A549 (cell line): ENCODE data around the gene SIGLEC1. TPM values are rescaled to one million over a fixed set of nuclear protein-coding genes. Genes with fewer than 3 reads are reported as not detected.
A peak's percentile ranks its signal among the peaks of the same experiment; 100 is the strongest.

ENCODE experiments used
- ATAC-seq, 2 experiments: fragments of 200-7000 bp in 1 of 2; fragments of >200 bp in 1 of 2; cut with Nextera tagmentation in 1 of 2; cut with Tn5 transposase in 1 of 2; 3 replicates each; pipeline versions ENCODE4 v1.8.0 to v1.9.1; 2018 to 2020; ENCODE audit warnings: mild to moderate bottlenecking in 1 of 2, moderate library complexity in 1 of 2
- CTCF ChIA-PET: fragments of 300-600 bp; sonication (Branson Sonifier 250); formaldehyde crosslinking; extraction: SDS; loops from one replicate; lab custom pipeline; 2021; ENCODE audit warnings: antibody characterized with exemption, inconsistent platforms; lab: Yijun Ruan, JAX
- POLR2A ChIA-PET: fragments of 350-600 bp; formaldehyde crosslinking; extraction: SDS; loops from one replicate; lab custom pipeline; 2021; ENCODE audit warnings: antibody characterized with exemption, inconsistent platforms; lab: Yijun Ruan, JAX
- DNase-seq, 2 experiments: peaks; one replicate each; pipeline versions ENCODE4 v3.0.0 to v3.0.0-alpha.2; 2011 to 2016; ENCODE audit warnings: low read depth in 1 of 2, low spot score in 1 of 2
- FAIRE-seq: peaks from 2 replicates; lab custom pipeline; 2011; peaks lifted over from hg19 to GRCh38; lab: Jason Lieb, UNC
- H3K27ac ChIP-seq, 2 experiments: fragments of >200 bp; sonication (Bioruptor Twin); formaldehyde crosslinking; 3 replicates each; pipeline ENCODE4 v1.5.1; 2016 to 2017
- H3K4me1 ChIP-seq: fragments of >200 bp; sonication (Bioruptor Twin); formaldehyde crosslinking; 3 replicates; pipeline ENCODE4 v1.6.1; 2016
- H3K4me2 ChIP-seq: fragments of >200 bp; sonication (Bioruptor Twin); formaldehyde crosslinking; 3 replicates; pipeline ENCODE4 v1.6.1; 2016
- H3K4me3 ChIP-seq: fragments of >200 bp; sonication (Bioruptor Twin); formaldehyde crosslinking; 3 replicates; pipeline ENCODE4 v1.5.1; 2016
- H3K9me3 ChIP-seq: fragments of >200 bp; sonication (Bioruptor Twin); formaldehyde crosslinking; 3 replicates; pipeline ENCODE4 v1.6.1; 2016
- ATOH8 ChIP-seq: fragments of 250-450 bp; sonication (Bioruptor Pico); IDR thresholded peaks from 2 replicates; pipeline ENCODE4 v1.5.0; 2020; ENCODE audit warnings: low read depth, mild to moderate bottlenecking, moderate library complexity
- CBX2 ChIP-seq: fragments of 200-600 bp; sonication (generic); IDR thresholded peaks from 2 replicates; pipeline ENCODE4 v1.6.1; 2016; ENCODE audit warnings: low read depth, mild to moderate bottlenecking, borderline replicate concordance
- CBX8 ChIP-seq: fragments of 200-600 bp; sonication (generic); IDR thresholded peaks from 2 replicates; pipeline ENCODE4 v1.6.1; 2016
- CHD2 ChIP-seq: fragments of 150-350 bp; IDR thresholded peaks from 2 replicates; pipeline ENCODE4 v1.6.1; 2014; ENCODE audit warnings: low read length; ENCODE audit not compliant: partially characterized antibody
- CHD4 ChIP-seq: fragments of 200-600 bp; sonication (generic); IDR thresholded peaks from 2 replicates; pipeline ENCODE4 v1.6.1; 2016; ENCODE audit warnings: antibody characterized with exemption, mild to moderate bottlenecking, borderline replicate concordance
- CTCF ChIP-seq: fragments of >200 bp; sonication (Bioruptor Twin); formaldehyde crosslinking; IDR thresholded peaks from 3 replicates; pipeline ENCODE4 v1.5.1; 2016
- ELK1 ChIP-seq: fragments of 150-350 bp; IDR thresholded peaks from 2 replicates; pipeline ENCODE4 v1.6.1; 2014; ENCODE audit warnings: low read depth, mild to moderate bottlenecking, low read length
- FOSL2 ChIP-seq, 2 experiments: fragments of 450-650 bp in 1 of 2; fragments of >200 bp in 1 of 2; sonication (Bioruptor Twin) in 1 of 2; formaldehyde crosslinking; IDR thresholded peaks; 2 replicates each; pipeline versions ENCODE4 v1.5.0 to v1.6.1; 2016 to 2020; ENCODE audit warnings: mild to moderate bottlenecking in 1 of 2, moderate library complexity in 1 of 2
- HDAC2 ChIP-seq: fragments of 200-600 bp; sonication (generic); IDR thresholded peaks from 2 replicates; pipeline ENCODE4 v1.6.1; 2016
- HMGXB4 ChIP-seq: fragments of 250-450 bp; sonication (Bioruptor Pico); IDR thresholded peaks from 2 replicates; pipeline ENCODE4 v1.5.0; 2021; ENCODE audit warnings: mild to moderate bottlenecking, moderate library complexity, borderline replicate concordance
- HOXB13 ChIP-seq: fragments of 250-450 bp; sonication (Bioruptor Pico); IDR thresholded peaks from 2 replicates; pipeline ENCODE4 v1.5.0; 2020; ENCODE audit warnings: low read depth, mild to moderate bottlenecking, moderate library complexity
- HOXB5 ChIP-seq: fragments of 250-450 bp; sonication (Bioruptor Pico); IDR thresholded peaks from 2 replicates; pipeline ENCODE4 v1.5.0; 2020; ENCODE audit warnings: mild to moderate bottlenecking, moderate library complexity
- JUNB ChIP-seq: fragments of >200 bp; sonication (Bioruptor Twin); formaldehyde crosslinking; IDR thresholded peaks from 2 replicates; pipeline ENCODE4 v1.6.1; 2016
- MAFK ChIP-seq: fragments of 450-650 bp; IDR thresholded peaks from 2 replicates; pipeline ENCODE4 v1.6.1; 2014; ENCODE audit not compliant: partially characterized antibody
- MAZ ChIP-seq: fragments of 150-350 bp; IDR thresholded peaks from 2 replicates; pipeline ENCODE4 v1.6.1; 2014; ENCODE audit warnings: antibody characterized with exemption, low read depth, low read length, borderline replicate concordance
- POLR2A ChIP-seq: IDR thresholded peaks from 2 replicates; pipeline ENCODE4 v1.6.1; 2012; ENCODE audit warnings: mild to moderate bottlenecking, low read length
- RARB ChIP-seq: fragments of 250-450 bp; sonication (Bioruptor Pico); IDR thresholded peaks from 2 replicates; pipeline ENCODE4 v1.8.0; 2021; ENCODE audit warnings: mild to moderate bottlenecking, moderate library complexity
- RCOR1 ChIP-seq: fragments of 150-350 bp; IDR thresholded peaks from 2 replicates; pipeline ENCODE4 v1.6.1; 2014; ENCODE audit warnings: antibody characterized with exemption, low read length, low read depth
- RFX5 ChIP-seq: fragments of 450-650 bp; IDR thresholded peaks from 2 replicates; pipeline ENCODE4 v1.7.1; 2014; ENCODE audit warnings: antibody characterized with exemption, mild to moderate bottlenecking, moderate library complexity
- RNF2 ChIP-seq: fragments of 200-600 bp; sonication (generic); IDR thresholded peaks from 2 replicates; pipeline ENCODE4 v1.6.1; 2016; ENCODE audit warnings: low read depth, mild to moderate bottlenecking, antibody characterized with exemption, moderate library complexity, borderline replicate concordance
- SREBF2 ChIP-seq: fragments of 450-650 bp; IDR thresholded peaks from 2 replicates; pipeline ENCODE4 v1.6.1; 2014; ENCODE audit warnings: mild to moderate bottlenecking, moderate library complexity
- TP53 ChIP-seq: fragments of 250-450 bp; sonication (Bioruptor Pico); IDR thresholded peaks from 2 replicates; pipeline ENCODE4 v1.5.0; 2021; ENCODE audit warnings: mild to moderate bottlenecking, moderate library complexity
- USF2 ChIP-seq: fragments of 450-650 bp; IDR thresholded peaks from 2 replicates; pipeline ENCODE4 v1.6.1; 2014; ENCODE audit warnings: antibody characterized with exemption
- ZC3H11A ChIP-seq: fragments of 450-650 bp; IDR thresholded peaks from 2 replicates; pipeline ENCODE4 v1.6.1; 2014; ENCODE audit warnings: antibody characterized with exemption, mild to moderate bottlenecking
- ZSCAN20 ChIP-seq: fragments of 250-450 bp; sonication (Bioruptor Pico); IDR thresholded peaks from 2 replicates; pipeline ENCODE4 v1.8.0; 2022; ENCODE audit warnings: mild to moderate bottlenecking, moderate library complexity
- WGBS: methylation state at CpG from one replicate; pipeline ENCODE4 v1.1.6; 2017; ENCODE audit errors: missing lambda C conversion rate; 5-methylcytosine and 5-hydroxymethylcytosine counted together
- polyA plus RNA-seq, 4 experiments: library from polyadenylated mRNA; depleted of rRNA in 3 of 4; stranded (reverse); fragments of >200 nt; fragmentation: RNase III in 1 of 4; extraction: RNeasy Plus Mini Kit Qiagen cat#74134 plus additional on column Dnase treatment in 1 of 4; gene quantifications; 2 replicates in 3 of 4; 3 replicates in 1 of 4; pipeline ENCODE4 v1.2.3, GENCODE V29; 2011 to 2017

Gene SIGLEC1
- polyA plus RNA-seq, 2 of the 4 experiments (the other 2 are of a cell fraction) = 0.01 TPM; not detected in 1

GRCh38 chr20:3663858-3664257, 48.5 kb downstream of the SIGLEC1 start:
- no peaks in the 10 kb centered on the region for H3K4me1 ChIP-seq
- no peak for FAIRE-seq
- POLR2A ChIA-PET = no interaction called here
- TF ChIP-seq CHD4 (no peak), JUNB (no peak), CHD2 (no peak), TP53 (no peak), SREBF2 (no peak), RCOR1 (no peak), ATOH8 (CRISPR knock-in tag) (no peak), ZC3H11A (no peak), POLR2A (no peak), FOSL2 (IDR thresholded peaks at IDR 0.05) (no peak), FOSL2 (CRISPR knock-in tag; IDR thresholded peaks at IDR 0.05) (no peak), HOXB5 (CRISPR knock-in tag) (no peak), CBX8 (no peak), HOXB13 (no peak), RNF2 (no peak), ELK1 (no peak), USF2 (no peak), HMGXB4 (CRISPR knock-in tag) (no peak), CBX2 (no peak), RARB (CRISPR knock-in tag) (no peak)
- TF ChIP-seq, all 56 proteins: peak for 0
- no peak overlapping the region for H3K4me3 ChIP-seq
- ATAC-seq (no peak), DNase-seq (no peak)
- CTCF ChIA-PET = interaction anchor here (2.7 to 61.5 kb wide), 2 partner anchors 12 to 74 kb away, joined by 14 to 2233 read pairs; partner anchors contain the start of genes ADISSP, HSPA12B and SIGLEC1
- H3K4me2 ChIP-seq = no peak overlapping the region
- no peaks in the 10 kb centered on the region for H3K9me3 ChIP-seq
- WGBS = 41% methylated on average over 2 of the region's 2 CpGs
- H3K27ac ChIP-seq = no peak overlapping the region

- CTCF ChIA-PET = interaction anchor here (0.7 to 61.5 kb wide), 7 partner anchors 13 to 123 kb away, joined by 3 to 2233 read pairs (median 4); partner anchors contain the start of genes ADISSP, CENPB, HSPA12B and SIGLEC1
- H3K9me3 ChIP-seq = no peaks in the 10 kb centered on the region
- no peak within 1 kb of the TSS for H3K4me3 ChIP-seq
- DNase-seq = no peak
- peak in 1 of 2 experiments; percentile 10; a peak in 2 of 6 replicates for ATAC-seq
- no peak within 1 kb of the TSS for H3K4me2 ChIP-seq
- POLR2A ChIA-PET = no interaction called here
- no peak within 1 kb of the TSS for H3K27ac ChIP-seq
- WGBS = 51% methylated on average over 19 of the region's 19 CpGs
- H3K4me1 ChIP-seq = no peaks in the 10 kb centered on the region
- no peak for TF ChIP-seq MAZ
- no peak for TF ChIP-seq ZSCAN20 (CRISPR knock-in tag)
- no peak for TF ChIP-seq RFX5
- no peak for TF ChIP-seq MAFK
- no peak for TF ChIP-seq ZC3H11A
- no peak for TF ChIP-seq CTCF
- TF ChIP-seq HDAC2 = no peak
- no peak for FAIRE-seq
Measured at GRCh38 chr20:3663031-3663701, 49.2 kb downstream of the SIGLEC1 start, which contains the start of gene GFRA4. TSS of gene GFRA4 (minus strand) at chr20:3663399. CDS start at chr20:3663399, 0 bp downstream.
